Activated naive CD8-positive, alpha-beta T cell treated with anti-CD3 and anti-CD28 coated beads, Interleukin-2, amount 50 U/mL, for 16 hours (primary cell): Measurements from ENCODE around the gene PDE4C.
A peak's percentile ranks its signal among the peaks of the same experiment; 100 is the strongest.

ENCODE experiments used
- DNase-seq: peaks from one replicate; pipeline ENCODE4 v3.0.0-alpha.2; 2020; ENCODE audit warnings: low read depth, low spot score

Gene PDE4C

GRCh38 chr19:18198374-18198773, 27.9 kb downstream of the PDE4C start:
- no peak for DNase-seq

GRCh38 chr19:18197941-18198340, 28.3 kb downstream of the PDE4C start:
- no peak for DNase-seq

GRCh38 chr19:18197306-18197705, 28.9 kb downstream of the PDE4C start:
- no peak for DNase-seq

GRCh38 chr19:18196511-18196845, 29.8 kb downstream of the PDE4C start:
- DNase-seq = no peak

- no peak for DNase-seq
Measured at GRCh38 chr19:18194554-18195238, 31.5 kb downstream of the PDE4C start.

GRCh38 chr19:18194181-18194530, 32.1 kb downstream of the PDE4C start:
- no peak for DNase-seq

GRCh38 chr19:18193388-18194180, 32.7 kb downstream of the PDE4C start:
- no peak for DNase-seq

- DNase-seq = peak; percentile 95
Measured at GRCh38 chr19:18192673-18193387, 33.4 kb downstream of the PDE4C start, which contains the start of gene MPV17L2. TSS of gene MPV17L2 (plus strand) at chr19:18193218. CDS start at chr19:18193282, 64 bp downstream.

GRCh38 chr19:18191640-18192062, 34.6 kb downstream of the PDE4C start:
- DNase-seq = no peak

- DNase-seq = no peak
Measured at GRCh38 chr19:18190278-18190677, 36.0 kb downstream of the PDE4C start.

GRCh38 chr19:18185538-18185937, 40.7 kb downstream of the PDE4C start:
- DNase-seq = no peak

GRCh38 chr19:18183529-18183928, 42.7 kb downstream of the PDE4C start:
- DNase-seq = no peak

- no peak for DNase-seq
Measured at GRCh38 chr19:18179957-18180356, 46.3 kb downstream of the PDE4C start.

GRCh38 chr19:18176367-18177310, 49.6 kb downstream of the PDE4C start:
- DNase-seq = no peak

GRCh38 chr19:18174983-18175382, 51.3 kb downstream of the PDE4C start:
- no peak for DNase-seq
